GM19397 (cell line): Measurements from ENCODE around the gene SLC22A16.

Experiments used
- ATAC-seq: cut with Tn5 transposase; IDR thresholded peaks from one replicate; pipeline ENCODE4 v1.9.1; 2021; ENCODE audit warnings: mild to moderate bottlenecking, moderate library complexity; ENCODE audit not compliant: unreplicated experiment

The SLC22A16 gene

DNA sequence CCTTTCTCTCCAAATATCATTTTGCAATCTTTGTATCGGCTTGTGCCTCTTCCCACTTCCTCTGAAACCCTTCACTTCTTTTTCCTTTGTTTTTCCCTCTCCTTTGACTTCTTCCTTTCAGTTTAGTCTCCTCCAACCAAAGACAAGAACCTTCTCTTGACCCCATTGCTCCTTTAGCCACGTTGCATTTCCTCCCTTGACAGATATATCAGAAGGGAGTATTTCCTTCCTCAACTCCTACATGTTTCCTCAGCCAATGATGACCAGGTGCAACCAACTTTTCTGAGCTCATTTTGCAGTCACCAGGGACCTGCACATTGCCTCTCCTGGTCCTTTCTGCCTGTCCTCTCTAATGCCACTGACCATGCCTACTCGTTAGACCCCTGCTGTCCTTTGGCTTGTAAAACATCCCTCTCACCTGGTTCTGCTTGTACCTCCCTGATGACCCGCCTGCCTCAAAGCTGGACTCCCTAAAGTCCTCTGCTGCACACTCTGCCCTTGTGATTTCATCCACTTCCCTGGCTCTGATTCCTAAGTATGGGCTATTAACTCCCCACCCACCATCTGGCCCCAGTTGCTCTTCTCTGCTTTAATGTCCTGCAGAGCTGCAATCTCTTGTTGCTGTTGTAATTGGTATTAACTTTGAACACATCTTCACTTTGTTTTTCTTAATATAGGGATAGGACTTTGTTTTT, 27.4 kb downstream of the SLC22A16 start:
- no peak for ATAC-seq

DNA sequence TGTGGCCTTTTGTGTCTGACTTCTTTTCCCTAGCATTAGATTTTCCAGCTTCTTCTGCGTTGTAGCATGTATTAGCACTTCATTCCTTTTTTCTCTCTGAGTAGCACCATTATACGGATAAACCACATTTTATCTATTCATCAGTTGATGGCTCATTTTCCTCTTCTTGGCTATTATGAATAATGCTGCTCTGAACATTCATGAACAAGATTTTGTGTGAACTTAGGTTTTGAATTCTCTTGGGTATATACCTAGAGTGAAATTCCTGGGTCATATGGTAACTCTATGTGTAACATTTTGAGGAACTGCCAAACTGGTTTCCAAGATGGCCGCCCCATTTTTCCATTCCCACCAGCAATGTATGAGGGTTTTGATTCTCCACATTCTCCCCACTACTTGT, 28.7 kb downstream of the SLC22A16 start:
- no peak for ATAC-seq

DNA sequence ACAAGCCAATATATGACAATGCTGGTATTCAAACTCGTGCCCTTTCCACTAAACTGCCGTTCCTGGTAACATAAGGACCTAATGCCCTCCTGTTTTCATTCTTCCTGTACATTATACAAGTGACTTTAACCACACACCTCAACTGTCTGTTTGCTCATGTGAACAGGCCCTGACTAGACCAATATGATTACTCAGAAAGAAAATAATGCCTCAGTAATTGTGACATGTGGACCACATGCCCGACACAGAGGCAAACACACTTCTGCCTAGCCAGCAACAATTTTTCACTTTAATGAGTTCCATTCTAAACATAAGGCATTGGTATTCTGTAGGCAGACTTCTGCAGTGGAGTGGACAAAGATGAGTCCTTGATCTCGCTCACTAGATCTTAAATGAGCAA, 30.0 kb downstream of the SLC22A16 start:
- ATAC-seq, result no peak

DNA sequence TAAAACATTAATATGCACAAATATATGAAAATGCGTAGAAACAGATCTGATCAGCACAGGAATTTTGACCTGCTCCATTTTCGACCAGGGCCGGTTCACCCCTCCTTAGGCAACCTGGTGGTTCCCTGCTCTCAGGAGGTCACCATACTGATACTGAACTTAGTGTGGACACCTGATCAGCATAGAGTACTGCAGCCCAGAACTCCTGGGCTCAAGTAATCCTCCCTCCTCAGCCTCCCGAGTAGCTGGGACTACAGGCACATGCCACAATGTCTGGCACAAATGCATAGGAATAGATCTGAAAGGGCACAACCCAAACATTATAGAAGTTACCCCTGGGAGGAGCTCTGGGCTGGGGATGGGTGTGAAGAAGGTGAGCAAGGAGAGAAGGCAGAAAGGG, 36.4 kb downstream of the SLC22A16 start:
- no peak for ATAC-seq

DNA sequence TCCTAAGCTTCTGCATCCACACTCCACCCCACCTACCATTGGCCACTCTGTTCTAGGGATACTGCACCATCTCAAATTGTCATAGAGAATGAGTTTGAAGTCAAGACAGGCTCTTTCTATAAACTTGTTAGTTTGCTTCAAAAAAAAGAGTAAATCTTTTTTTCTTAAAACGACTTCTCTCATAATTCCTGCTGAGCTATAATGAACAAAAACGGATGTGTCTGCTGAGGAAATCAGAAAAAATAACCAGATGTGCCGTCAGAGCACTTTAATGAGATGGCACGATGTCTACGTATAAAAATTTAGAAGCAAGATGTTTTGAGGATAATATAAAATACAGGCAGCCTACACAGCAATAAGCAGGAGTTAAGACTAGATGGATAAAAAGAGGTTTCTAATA, 37.1 kb downstream of the SLC22A16 start:
- no peak for ATAC-seq

DNA sequence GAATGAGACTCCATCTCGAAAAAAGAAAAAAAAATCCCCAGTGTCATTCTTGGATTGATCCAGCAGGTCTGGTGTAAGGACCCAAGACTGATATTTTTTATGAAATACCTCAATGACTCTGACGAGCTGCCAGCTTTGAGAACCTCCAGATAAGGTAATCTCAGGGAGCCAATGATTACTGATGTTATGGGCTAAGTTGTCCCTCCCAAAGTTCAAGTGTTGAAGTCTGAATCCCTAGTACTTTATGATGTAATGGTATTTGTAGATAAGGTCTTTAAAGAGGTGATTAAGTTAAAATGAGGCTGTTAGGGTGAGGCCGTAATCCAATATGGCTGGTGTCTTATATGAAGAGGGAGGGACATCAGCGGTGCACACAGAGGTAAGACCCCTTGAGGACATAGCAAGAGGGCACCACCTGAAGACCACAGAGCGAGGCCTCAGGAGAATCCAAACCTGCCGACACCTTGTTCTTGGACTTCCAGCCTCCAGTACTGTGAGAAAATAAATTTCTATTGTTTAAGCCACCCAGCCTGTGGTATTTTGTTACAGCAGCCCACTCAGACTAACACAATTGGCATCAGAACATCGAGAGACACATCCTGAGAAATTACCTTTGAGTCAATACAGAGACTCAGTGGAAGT, 41.3 kb downstream of the SLC22A16 start:
- ATAC-seq, result no peak

DNA sequence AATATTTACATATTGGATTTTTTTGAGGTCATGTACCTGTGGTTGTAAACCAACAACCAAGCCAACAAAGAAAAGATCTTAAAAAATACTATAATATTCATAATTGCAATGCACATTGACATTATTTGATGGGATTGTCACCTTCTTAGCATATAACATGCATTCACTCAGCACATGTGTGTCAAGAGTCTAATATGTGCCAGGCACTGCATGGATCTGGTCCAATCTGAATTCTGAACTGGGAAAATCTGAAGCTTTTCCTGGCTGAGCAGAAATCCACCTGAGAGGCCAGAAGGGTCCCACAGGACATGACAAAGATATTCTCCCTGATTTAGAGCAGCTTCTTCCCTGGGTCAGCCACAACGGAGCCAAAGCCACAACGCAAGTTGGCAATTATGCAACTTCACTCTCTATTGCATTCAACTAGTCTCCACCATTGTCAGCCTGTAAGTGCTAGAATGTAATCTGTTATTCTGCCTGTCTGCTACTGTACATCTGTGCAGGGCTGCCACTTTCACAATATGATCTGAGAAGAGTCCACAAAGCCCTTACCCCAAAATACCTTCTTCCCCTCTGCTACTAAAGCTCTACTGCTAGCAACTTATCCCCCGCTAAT, 44.0 kb downstream of the SLC22A16 start:
- ATAC-seq, result no peak

DNA sequence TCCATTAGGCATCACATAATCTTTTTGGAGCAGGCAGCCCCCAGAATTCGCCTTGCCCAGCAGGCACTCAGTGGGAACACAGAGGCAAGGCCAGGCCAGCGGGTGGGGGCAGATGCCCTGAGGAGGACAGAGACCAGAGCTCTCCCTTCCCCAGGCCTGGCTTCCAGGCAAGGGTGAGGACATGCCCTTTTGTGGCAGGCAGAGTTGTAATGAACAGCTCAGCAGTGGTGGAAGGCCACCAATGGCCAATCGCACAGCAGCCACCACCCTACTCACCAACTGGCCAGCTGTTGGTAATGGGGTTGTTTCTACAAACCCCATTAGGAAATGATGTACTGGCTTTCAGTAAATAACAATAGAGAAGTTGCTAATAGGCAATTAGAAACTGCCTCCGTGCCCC, 45.7 kb downstream of the SLC22A16 start:
- ATAC-seq, result no peak

DNA sequence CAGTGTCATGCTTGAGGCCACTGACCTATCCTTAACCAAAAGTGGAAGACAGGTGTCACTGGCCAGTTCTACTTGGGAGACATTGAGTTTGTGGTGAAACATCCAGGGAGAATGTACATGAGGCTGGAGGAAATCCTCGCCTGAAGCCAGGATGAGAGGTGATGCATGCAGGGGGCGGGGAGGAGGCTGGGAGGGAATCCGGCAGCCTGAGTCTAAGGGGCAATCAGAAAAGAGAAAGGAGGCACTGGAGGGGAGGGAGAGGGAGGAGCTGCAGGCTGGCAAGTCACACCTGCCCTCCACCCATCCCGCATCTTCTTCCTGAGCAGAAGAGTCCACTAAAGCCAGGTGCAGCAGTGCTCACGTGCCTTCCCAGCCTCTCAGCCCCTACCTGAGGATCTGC, 46.2 kb downstream of the SLC22A16 start:
- no peak for ATAC-seq

DNA sequence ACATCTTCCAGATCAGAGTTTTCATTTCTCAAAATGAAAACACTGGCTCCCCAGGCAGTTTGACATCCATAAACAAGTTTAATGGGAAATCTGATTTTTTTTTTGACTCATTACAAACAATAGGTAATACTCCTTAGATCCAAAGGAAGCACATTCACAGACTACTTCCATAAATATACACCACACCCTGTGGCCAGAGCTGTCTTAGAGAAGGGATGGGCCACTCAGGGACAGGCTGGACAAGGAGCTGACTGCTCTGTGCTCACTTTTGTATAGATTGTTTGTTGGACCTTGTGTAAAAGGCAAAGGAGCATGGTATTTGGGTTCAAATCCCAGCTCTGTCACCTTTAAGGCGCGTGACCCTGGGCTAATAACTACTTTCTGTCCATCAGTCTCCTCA, 48.3 kb downstream of the SLC22A16 start:
- no peak for ATAC-seq

DNA sequence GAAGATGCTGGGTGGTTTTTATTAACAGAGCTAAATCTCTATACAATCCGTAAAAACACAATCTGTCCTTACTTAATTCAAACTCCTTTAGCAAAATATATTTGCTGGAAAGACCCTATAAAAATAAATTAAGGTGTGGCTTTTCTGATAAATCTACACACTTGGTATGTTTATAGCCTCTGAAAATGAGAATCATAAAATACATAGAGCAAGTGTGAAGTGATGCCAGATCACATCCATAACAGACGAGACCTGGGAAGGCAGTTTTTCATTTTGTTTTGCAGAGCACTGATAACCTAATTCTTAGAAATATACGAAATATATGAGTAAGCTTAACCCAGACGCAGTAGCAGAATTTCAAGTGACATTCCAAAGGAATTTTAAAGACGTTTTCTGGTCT, 50.6 kb downstream of the SLC22A16 start:
- ATAC-seq, result no peak

DNA sequence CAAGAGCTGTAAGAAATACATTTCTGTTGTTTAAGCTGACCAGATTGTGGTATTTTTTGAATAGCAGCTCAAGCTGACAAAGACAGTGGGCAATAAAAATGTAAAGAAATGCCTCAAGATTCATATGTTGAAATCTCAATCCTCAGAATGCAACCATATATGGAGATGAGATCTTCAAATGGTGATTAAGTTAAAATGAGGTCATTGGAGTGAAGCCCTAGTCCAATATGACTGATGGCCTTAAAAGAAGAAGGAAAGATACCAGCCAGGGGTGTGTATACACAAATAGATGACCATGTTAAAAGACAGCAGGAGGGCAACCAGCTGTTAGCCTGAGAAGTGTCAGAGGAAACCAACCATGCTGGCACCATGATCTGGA, 54.0 kb downstream of the SLC22A16 start:
- no peak for ATAC-seq

DNA sequence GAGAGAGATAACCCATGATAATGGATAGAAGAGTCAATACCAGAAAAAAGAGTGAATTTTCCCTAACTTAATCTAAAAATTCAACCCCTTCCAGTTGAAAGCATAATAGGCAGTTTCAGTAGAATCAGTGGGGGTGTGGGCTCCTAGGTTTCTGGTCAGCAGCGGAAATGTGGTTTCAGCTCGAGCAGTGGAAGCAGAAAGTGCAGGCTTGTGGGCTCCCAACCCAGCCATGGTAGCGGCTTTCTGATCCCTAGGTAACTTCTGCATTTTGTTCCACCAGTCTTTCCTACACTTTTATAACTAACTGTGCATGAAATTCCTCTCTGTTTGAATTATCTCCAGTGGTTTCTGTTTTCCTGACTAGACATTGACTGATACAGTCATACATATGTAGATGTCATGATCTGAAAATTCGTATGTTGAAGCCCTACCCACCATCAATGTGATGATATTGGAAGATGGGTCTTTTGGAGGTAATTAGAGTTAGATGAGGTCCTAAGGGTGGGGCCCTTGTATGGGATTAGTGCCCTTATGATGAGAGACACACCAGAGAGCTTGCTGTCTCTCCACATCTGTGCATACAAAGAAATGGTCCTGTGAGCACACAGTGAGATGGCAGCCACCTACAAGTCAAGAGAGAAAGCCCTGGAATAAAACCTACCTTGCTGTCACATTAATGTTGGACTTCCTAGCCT, 54.5 kb downstream of the SLC22A16 start:
- no peak for ATAC-seq

DNA sequence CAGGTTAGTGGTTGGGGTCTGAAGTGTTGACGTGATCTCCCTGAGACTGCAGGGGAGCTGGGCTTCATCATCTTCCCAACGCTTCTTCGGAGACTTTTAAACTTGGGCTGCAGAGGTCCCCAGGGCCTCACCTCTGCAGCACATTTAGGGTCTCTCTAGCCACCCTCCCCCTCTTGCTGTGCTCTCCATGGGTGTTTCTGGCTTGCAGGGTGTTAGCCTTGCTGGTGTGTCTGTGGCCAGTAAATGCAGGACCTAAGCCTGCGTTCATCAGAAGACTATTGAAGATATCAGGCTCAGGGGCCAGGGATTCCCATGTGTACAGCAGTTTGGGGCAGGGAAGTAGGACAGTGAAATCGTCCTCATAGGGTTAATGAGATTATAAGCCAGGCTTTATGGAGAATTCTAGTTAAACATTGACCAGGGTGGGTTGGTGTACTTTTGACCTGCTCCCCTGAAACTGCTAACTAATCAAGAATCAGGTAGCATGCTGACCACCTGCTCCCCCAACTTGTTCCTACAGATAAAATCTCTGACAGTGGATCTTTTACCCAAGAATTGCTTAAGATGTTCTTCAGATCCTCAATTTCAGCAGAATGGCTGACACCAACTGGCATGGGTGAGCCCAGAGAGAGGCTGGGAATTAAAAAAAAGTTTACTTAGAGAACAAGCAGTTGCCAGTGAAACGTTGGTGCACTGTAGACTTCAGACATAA, 57.2 kb downstream of the SLC22A16 start:
- ATAC-seq, result no peak

DNA sequence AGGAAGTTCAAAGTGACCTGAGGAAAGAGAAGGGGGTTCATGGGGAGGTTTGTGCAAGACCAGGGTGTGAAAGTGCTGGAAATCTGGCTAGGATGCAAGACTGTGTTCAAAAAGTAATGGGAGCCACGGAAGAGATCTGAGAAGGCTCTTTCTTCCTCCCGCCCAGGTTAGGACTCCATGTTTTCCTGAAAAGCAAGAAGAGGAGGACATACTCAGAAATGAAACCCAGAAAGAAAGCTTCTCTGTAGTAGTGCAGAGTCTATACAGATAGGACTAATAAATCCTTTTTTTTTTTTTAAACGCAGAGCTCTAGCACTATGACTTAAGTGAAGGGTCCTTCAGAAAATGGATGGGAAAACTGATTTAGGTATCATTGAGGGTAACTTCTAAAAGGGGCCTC, 57.8 kb downstream of the SLC22A16 start:
- no peak for ATAC-seq

DNA sequence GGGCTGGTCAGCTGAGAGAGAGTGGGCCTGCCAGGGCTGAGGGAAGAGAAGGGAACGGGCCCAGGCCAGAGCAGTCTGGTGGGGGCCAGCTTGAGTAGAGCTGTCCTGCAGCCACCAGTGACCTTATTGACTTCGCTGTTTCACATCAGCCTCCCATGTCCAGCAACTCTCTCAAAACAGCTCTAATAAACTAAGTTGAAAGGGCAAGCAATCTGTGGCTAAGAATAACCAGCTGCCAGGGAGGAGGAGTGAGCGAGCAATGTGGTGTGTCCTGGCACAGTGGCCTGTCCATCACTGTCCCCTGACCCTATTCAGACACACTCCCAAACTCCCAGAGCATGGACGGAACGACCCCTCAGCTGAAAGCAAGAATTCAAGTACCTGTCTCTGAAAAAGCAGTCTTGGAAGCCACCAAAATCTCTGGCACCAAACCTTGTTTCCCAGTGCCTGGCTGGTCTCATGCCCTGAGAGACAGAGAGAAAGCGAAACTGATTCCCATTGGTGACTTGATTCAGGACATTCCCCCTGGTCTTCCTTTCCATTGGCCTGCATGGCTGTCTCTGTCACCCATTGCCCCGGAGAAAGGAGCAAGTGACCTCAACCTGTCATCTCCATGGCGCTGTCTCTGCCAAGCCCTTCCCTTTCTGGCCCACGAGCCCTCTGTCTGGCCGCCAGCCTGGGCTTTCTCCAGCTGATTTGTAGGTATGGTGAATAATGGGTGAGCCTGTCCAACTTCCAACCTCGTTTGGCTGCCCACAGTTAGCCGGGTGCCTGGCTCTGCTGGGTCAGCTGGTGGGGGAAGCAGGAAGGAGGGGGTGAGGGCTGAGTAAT, 61.1 kb downstream of the SLC22A16 start, which contains the start of gene DDO:
Gene DDO, minus strand, starts transcription at position 490 of the 831 bp plus-strand sequence. CDS start 2,113 bp downstream, outside the sequence.
- no peak for ATAC-seq

DNA sequence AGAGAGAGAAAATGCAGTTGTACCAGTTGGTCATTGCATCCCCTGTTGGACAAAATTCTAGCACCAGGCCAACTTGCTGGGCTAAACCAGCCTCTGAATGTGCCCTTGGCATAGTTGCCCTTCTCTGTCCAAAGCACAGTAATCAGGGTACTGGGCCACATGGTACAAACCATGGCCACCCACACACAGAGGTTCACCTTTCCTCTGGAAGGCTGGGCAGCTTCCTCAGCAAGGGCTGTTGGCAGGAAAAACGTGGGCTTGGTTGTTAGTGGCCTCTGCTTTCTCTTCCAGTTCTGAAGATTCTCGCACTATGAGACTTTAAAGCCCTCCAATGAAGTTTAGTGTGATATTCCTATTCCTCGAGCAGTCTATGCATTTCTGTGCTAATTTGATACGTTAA, 61.7 kb downstream of the SLC22A16 start:
- no peak for ATAC-seq

DNA sequence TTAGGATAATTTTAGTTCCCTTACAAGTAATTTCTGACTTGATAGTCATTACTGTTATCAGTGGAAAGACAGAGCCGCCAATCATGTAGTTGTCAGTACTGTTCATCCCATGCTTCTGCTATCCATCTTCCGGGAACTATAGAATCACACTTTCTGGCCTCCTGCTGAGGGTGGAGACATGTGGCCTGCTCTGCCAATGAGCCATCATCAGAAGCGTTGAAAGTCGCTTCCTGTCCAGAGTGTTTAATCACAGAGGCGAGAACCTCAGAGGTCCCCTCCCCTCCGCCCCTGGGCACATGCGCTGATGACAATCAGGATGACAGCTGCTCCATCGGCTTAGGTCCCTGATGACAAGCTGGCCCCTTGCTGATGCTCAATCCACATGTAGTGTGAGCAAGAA, 64.1 kb downstream of the SLC22A16 start:
- no peak for ATAC-seq

DNA sequence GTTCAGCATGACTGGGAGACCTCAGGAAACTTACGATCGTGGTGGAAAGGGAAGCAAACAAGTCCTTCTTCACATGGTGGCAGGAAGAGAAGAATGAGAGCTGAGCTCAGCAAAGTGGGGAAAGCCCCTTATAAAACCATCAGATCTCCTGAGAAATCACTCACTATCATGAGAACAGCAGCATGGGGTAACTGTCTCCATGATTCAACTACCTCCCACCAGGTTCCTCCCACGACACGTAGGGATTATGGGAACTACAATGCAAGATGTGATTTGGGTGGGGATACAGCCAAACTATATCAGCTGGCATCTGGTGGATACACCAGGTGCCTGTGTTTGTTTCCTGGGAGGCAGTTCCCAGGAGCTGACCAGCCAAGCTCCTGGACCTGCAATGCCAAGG, 65.9 kb downstream of the SLC22A16 start:
- no peak for ATAC-seq

DNA sequence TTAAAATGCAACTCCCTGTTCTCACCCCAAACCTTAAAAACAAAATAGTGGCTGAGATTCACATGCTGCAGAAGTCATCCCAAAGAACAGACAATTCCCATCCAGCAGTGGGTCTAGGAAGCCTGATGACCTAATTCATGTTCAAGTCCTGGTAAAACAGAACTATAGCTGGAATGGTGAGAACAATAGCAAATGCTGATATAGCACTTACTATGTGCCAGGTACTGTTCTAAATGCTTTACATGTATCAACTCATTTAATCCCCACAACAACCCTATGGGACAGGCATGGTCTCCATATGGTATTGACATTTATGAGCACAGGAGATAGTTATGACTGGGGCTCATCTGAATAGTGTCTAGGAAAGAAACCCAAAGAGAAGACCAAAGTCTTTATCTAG, 66.6 kb downstream of the SLC22A16 start:
- no peak for ATAC-seq
